Motor neuron (in vitro differentiated cells): ENCODE data around the gene TACR1. TPM values are rescaled to one million over a fixed set of nuclear protein-coding genes. Genes with fewer than 3 reads are reported as not detected.
A peak's percentile ranks its signal among the peaks of the same experiment; 100 is the strongest.
"Not testable (repeated sequence)": the region's sequence is repeated elsewhere in the genome, so short reads cannot be mapped to it uniquely, and the experiment has no call there.

Experiments
- ATAC-seq, 8 experiments: fragments of 200-7000 bp; cut with Tn5 transposase; replicated peaks in 6 of 8; 2 replicates each; pipeline ENCODE4 v1.8.0; 2021; ENCODE audit warnings: mild to moderate bottlenecking in 8 of 8, moderate library complexity in 8 of 8
- H3K27ac ChIP-seq, 2 donors: fragments of 250-450 bp; sonication (Bioruptor Pico); 2 replicates each; pipeline ENCODE4 v1.9.0; 2021; ENCODE audit warnings: antibody characterized with exemption in 2 of 2, mild to moderate bottlenecking in 2 of 2, moderate library complexity in 1 of 2
- H3K4me1 ChIP-seq, 2 donors: fragments of 250-450 bp; sonication (Bioruptor Pico); replicated peaks in 1 of 2; 2 replicates each; pipeline ENCODE4 v1.6.1; 2021; ENCODE audit warnings: antibody characterized with exemption in 2 of 2, mild to moderate bottlenecking in 2 of 2, moderate library complexity in 1 of 2
- H3K4me3 ChIP-seq, 5 donors: fragments of 250-450 bp; sonication (Bioruptor Pico); 2 replicates each; pipeline ENCODE4 v1.9.0; 2021; ENCODE audit warnings: antibody characterized with exemption in 5 of 5, mild to moderate bottlenecking in 5 of 5, moderate library complexity in 4 of 5
- WGBS, 10 experiments: fragments of 450-650 bp; shearing (Covaris generic); methylation state at CpG; one replicate each; pipeline ENCODE4 v1.0.0; 2022; 5-methylcytosine and 5-hydroxymethylcytosine counted together
- in situ Hi-C, 9 experiments: fragments of 400-800 bp; cut with MboI; loops; one replicate each; pipeline ENCODE4 v1.15.0; 2021; ENCODE audit warnings: low sequenced_read_pairs in 9 of 9, low pct_unique_long_range_greater_than_20kb in 2 of 9; ENCODE audit not compliant: unreplicated experiment in 9 of 9
- total RNA-seq, 8 experiments: library from RNA; unstranded; fragments of 300-600 nt; gene quantifications; 2 replicates each; pipeline versions ENCODE4 v1.2.3 to v1.2.4, GENCODE V29; 2022

The TACR1 gene
- total RNA-seq: 1 to 10 TPM in 7 of 8 experiments, under 1 TPM in 1; 0.25 to 6.9 (median 1.7) TPM

GRCh38 chr2:75199428-75200011, at the start of gene TACR1:
Gene TACR1, minus strand, starts transcription at chr2:75199520. Its CDS starts 586 bp downstream, at chr2:75198934.
- in situ Hi-C loops: loop anchor here in 2 of 9 experiments (25.0 kb wide), 2 partner anchors 213 to 413 kb away; no protein-coding TSS in a partner anchor
- 0 to 5% (median 0%) methylated on average over 1 to 19 of the region's 46 CpGs; no CpG with 5 or more reads in 2 of the 10 experiments for WGBS, 10 experiments
- H3K27ac ChIP-seq: no peak within 1 kb of the TSS

GRCh38 chr2:75248581-75248980, 49.3 kb upstream of the TACR1 start:
- H3K27ac ChIP-seq, H3K4me3 ChIP-seq, H3K4me1 ChIP-seq, in situ Hi-C loops, ATAC-seq: not testable (repeated sequence)
- 50 to 100% (median 87%) methylated on average over 1 to 5 of the region's 6 CpGs; no CpG with 5 or more reads in 3 of the 10 experiments for WGBS, 10 experiments

More at GRCh38 chr2:75199428-75200011, at the start of gene TACR1:
- ATAC-seq: peak; percentile 69 to 88 (median 83)
- peak within 1 kb of the TSS; percentile 31 to 47 (median 41) for H3K4me3 ChIP-seq
- no peaks in the 10 kb centered on the region for H3K4me1 ChIP-seq

GRCh38 chr2:75246441-75247167, 47.3 kb upstream of the TACR1 start:
- Histone ChIP-seq H3K4me1 (no peaks in the 10 kb centered on the region), H3K27ac (no peak overlapping the region), H3K4me3 (no peak overlapping the region)
- in situ Hi-C loops: no loop called here
- no peak for ATAC-seq
- 55 to 97% (median 87%) methylated on average over 2 to 7 of the region's 7 CpGs for WGBS, 10 experiments

GRCh38 chr2:75243219-75243618, 43.9 kb upstream of the TACR1 start:
- Histone ChIP-seq H3K27ac (no peak overlapping the region), H3K4me3 (no peak overlapping the region), H3K4me1 (no peaks in the 10 kb centered on the region)
- 87 to 100% (median 97%) methylated on average over 2 to 7 of the region's 9 CpGs; no CpG with 5 or more reads in 1 of the 10 experiments for WGBS, 10 experiments
- in situ Hi-C loops: no loop called here
- ATAC-seq: no peak

GRCh38 chr2:75241696-75242095, 42.4 kb upstream of the TACR1 start:
- no peaks in the 10 kb centered on the region for H3K4me1 ChIP-seq
- in situ Hi-C loops: no loop called here
- WGBS, 10 experiments: 40 to 100% (median 85%) methylated on average over 1 to 3 of the region's 4 CpGs; no CpG with 5 or more reads in 2 of the 10 experiments
- H3K27ac ChIP-seq: no peak overlapping the region
- no peak overlapping the region for H3K4me3 ChIP-seq
- ATAC-seq: no peak

- peak in 2 of 8 experiments; percentile 60 to 67 for ATAC-seq
- Histone ChIP-seq H3K27ac (no peak overlapping the region), H3K4me1 (no peaks in the 10 kb centered on the region), H3K4me3 (no peak overlapping the region)
- in situ Hi-C loops: no loop called here
- WGBS, 10 experiments: 45 to 98% (median 84%) methylated on average over 3 to 6 of the region's 6 CpGs
These were observed 39.5 kb upstream of the TACR1 start for GRCh38 chr2:75238670-75239330.

GRCh38 chr2:75237296-75237695, 38.0 kb upstream of the TACR1 start:
- Histone ChIP-seq H3K4me1 (no peaks in the 10 kb centered on the region), H3K4me3 (no peak overlapping the region), H3K27ac (no peak overlapping the region)
- no peak for ATAC-seq
- WGBS, 10 experiments: 100% methylated on average over 1 of the region's 1 CpG; no CpG with 5 or more reads in 8 of the 10 experiments
- in situ Hi-C loops: no loop called here

- in situ Hi-C loops: no loop called here
- H3K4me1 ChIP-seq: no peaks in the 10 kb centered on the region
- WGBS, 10 experiments: 93 to 100% (median 100%) methylated on average over 2 to 4 of the region's 4 CpGs; no CpG with 5 or more reads in 4 of the 10 experiments
- no peak overlapping the region for H3K4me3 ChIP-seq
- no peak overlapping the region for H3K27ac ChIP-seq
- no peak for ATAC-seq
These were observed 34.6 kb upstream of the TACR1 start for GRCh38 chr2:75233965-75234364.

- 80 to 97% (median 92%) methylated on average over 1 to 3 of the region's 3 CpGs; no CpG with 5 or more reads in 1 of the 10 experiments for WGBS, 10 experiments
- ATAC-seq: no peak
- Histone ChIP-seq H3K4me3 (no peak overlapping the region), H3K4me1 (peaks cover 0 to 5% of the 10 kb centered on the region in 2 donors), H3K27ac (no peak overlapping the region)
- in situ Hi-C loops: no loop called here
These were observed 27.3 kb upstream of the TACR1 start for GRCh38 chr2:75226617-75227016.

GRCh38 chr2:75226099-75226498, 26.8 kb upstream of the TACR1 start:
- Histone ChIP-seq H3K4me1 (peaks cover 0 to 5% of the 10 kb centered on the region in 2 donors), H3K4me3 (no peak overlapping the region), H3K27ac (no peak overlapping the region)
- no peak for ATAC-seq
- in situ Hi-C loops: no loop called here
- WGBS, 10 experiments: 37 to 82% (median 66%) methylated on average over 1 to 3 of the region's 3 CpGs

- in situ Hi-C loops: no loop called here
These were observed 25.3 kb upstream of the TACR1 start for GRCh38 chr2:75224636-75225094.

GRCh38 chr2:75222527-75222926, 23.2 kb upstream of the TACR1 start:
- 0 to 100% (median 76%) methylated on average over 1 to 3 of the region's 4 CpGs; no CpG with 5 or more reads in 1 of the 10 experiments for WGBS, 10 experiments
- Histone ChIP-seq H3K27ac (no peak overlapping the region), H3K4me1 (peaks cover 0 to 5% of the 10 kb centered on the region in 2 donors), H3K4me3 (no peak overlapping the region)
- in situ Hi-C loops: no loop called here
- no peak for ATAC-seq

More at GRCh38 chr2:75224636-75225094, 25.3 kb upstream of the TACR1 start:
- Histone ChIP-seq H3K4me1 (peaks cover 0 to 5% of the 10 kb centered on the region in 2 donors), H3K4me3 (no peak overlapping the region), H3K27ac (no peak overlapping the region)
- ATAC-seq: no peak
- WGBS, 10 experiments: 59 to 100% (median 89%) methylated on average over 1 to 4 of the region's 4 CpGs

GRCh38 chr2:75221862-75222261, 22.5 kb upstream of the TACR1 start:
- no peak for ATAC-seq
- in situ Hi-C loops: no loop called here
- 55 to 100% (median 80%) methylated on average over 1 to 3 of the region's 3 CpGs; no CpG with 5 or more reads in 7 of the 10 experiments for WGBS, 10 experiments
- no peak overlapping the region for H3K4me3 ChIP-seq
- no peak overlapping the region for H3K27ac ChIP-seq
- peaks cover 0 to 5% of the 10 kb centered on the region in 2 donors for H3K4me1 ChIP-seq
